Central memory CD8-positive, alpha-beta T cell (primary cell): Measurements from ENCODE around the gene ASIC1.
"Not testable (repeated sequence)": the region's sequence is repeated elsewhere in the genome, so short reads cannot be mapped to it uniquely, and the experiment has no call there.

Experiments used
- ATAC-seq: fragments of 150-1000 bp; cut with Tn5 transposase; replicated peaks from 2 replicates; pipeline ENCODE4 v1.10.0; 2022; ENCODE audit warnings: mild to moderate bottlenecking, moderate FRiP score, moderate number of reproducible peaks; ENCODE audit not compliant: poor library complexity, severe bottlenecking; ENCODE audit errors: extremely low read depth
- DNase-seq, 2 donors: peaks; one replicate each; pipeline ENCODE4 v3.0.0; 2021; ENCODE audit warnings: low spot score in 2 of 2
- H3K27ac Mint-ChIP-seq: one replicate; pipeline ENCODE4 v1.8.0; 2022; ENCODE audit warnings: low read depth, mild to moderate bottlenecking, moderate library complexity, mixed read lengths
- H3K27me3 Mint-ChIP-seq: one replicate; pipeline ENCODE4 v1.8.0; 2022; ENCODE audit warnings: mixed read lengths
- H3K36me3 Mint-ChIP-seq: one replicate; pipeline ENCODE4 v1.8.0; 2022; ENCODE audit warnings: mild to moderate bottlenecking, moderate library complexity, mixed read lengths; ENCODE audit not compliant: insufficient read depth
- H3K4me1 Mint-ChIP-seq: one replicate; pipeline ENCODE4 v1.8.0; 2022; ENCODE audit warnings: mixed read lengths
- H3K4me3 Mint-ChIP-seq: one replicate; pipeline ENCODE4 v1.8.0; 2022; ENCODE audit warnings: mild to moderate bottlenecking, moderate library complexity, mixed read lengths
- H3K9me3 Mint-ChIP-seq: one replicate; pipeline ENCODE4 v1.8.0; 2022; ENCODE audit warnings: mixed read lengths

ASIC1 gene

DNA sequence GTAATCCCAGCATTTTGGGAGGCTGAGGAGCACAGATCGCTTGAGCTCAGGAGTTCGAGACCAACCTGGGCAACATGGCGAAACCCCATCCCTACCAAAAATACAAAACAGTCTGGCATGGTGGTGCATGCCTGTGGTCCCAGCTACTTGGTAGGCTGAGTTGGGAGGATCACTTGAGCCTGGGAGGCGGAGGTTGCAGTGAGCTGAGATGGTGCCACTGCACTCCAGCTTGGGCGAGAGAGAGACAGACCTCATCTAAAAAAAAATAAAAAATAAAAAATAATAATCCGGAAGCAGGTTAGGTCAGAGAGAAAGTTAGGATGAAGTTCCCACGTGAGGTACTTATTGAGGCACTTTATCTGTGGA, 27.0 kb downstream of the ASIC1 start:
- ATAC-seq, DNase-seq, H3K9me3 Mint-ChIP-seq, H3K27me3 Mint-ChIP-seq: not testable (repeated sequence)
- H3K4me1 Mint-ChIP-seq: peaks cover 35% of the 10 kb centered on the region
- H3K4me3 Mint-ChIP-seq: peak overlapping the region; percentile 95
- H3K36me3 Mint-ChIP-seq: peaks cover 15% of the 10 kb centered on the region
- H3K27ac Mint-ChIP-seq: peak overlapping the region; percentile 91

DNA sequence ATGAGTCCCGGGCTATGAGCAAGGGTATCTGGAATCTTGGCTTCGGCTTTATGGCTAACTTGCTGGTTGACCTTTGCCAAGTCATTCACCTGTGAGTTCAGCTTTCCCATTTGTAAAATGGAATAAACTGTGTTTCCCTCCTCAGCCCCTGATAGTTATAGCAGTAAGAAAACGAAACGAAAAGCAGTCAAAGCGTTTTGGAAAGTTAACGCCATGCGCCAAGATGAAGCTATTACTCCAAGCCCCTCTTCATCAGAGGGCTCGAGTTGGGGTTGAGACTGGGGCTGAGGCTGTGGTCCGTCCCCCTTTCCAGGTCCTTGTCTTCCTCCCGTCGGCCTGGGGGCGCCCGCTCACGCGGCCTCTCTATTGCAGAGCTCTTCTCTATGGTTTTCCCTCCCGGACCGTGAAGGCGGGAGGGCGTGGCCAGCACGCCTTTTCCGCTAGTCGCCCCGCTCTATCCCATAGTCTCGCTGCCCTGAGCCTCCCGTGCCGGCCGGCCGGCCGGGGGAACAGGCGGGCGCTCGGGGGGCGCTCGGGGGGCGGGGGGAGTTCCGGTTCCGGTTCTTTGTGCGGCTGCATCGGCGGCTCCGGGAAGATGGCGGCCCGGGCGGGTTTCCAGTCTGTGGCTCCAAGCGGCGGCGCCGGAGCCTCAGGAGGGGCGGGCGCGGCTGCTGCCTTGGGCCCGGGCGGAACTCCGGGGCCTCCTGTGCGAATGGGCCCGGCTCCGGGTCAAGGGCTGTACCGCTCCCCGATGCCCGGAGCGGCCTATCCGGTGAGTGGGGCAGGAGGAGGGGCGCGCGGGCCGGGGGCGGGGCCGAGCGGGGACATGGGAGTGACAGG, 27.6 kb downstream of the ASIC1 start, which contains the start of gene SMARCD1:
TSS of gene SMARCD1 (plus strand) at position 568 of the 840 bp plus-strand sequence. CDS start at position 596, 28 bp downstream.
- H3K27me3 Mint-ChIP-seq: no peaks in the 10 kb centered on the region
- peaks cover 21% of the 10 kb centered on the region for H3K36me3 Mint-ChIP-seq
- DNase-seq (peak; percentile 52 to 60), ATAC-seq (peak; percentile 86)
- no peaks in the 10 kb centered on the region for H3K9me3 Mint-ChIP-seq
- peaks cover 35% of the 10 kb centered on the region for H3K4me1 Mint-ChIP-seq
- peak within 1 kb of the TSS; percentile 95 for H3K4me3 Mint-ChIP-seq
- peak within 1 kb of the TSS; percentile 91 for H3K27ac Mint-ChIP-seq

DNA sequence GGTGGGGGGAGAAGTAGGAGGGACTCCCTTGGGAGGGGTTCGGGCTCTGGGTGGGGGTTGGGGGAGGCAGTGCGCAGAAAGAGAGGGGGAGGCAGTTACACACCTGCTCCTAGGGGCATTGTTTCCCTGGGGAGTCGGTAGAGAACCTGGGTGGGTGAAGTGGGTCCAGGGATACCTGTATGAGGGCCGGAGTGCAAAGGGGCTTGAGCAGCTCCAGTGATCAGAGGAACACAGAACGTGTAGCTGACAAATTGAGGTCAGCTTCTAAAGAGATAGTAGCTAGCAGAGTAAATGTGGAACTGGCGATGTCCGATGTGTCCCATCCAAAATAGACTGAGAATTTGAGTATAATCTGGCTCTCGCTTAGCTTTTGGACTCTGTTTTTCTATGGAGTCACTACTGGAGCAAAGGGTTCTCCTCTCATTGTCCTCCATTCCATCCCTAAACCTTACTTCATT, 28.2 kb downstream of the ASIC1 start:
- H3K4me1 Mint-ChIP-seq: peaks cover 35% of the 10 kb centered on the region
- H3K27ac Mint-ChIP-seq: peak overlapping the region; percentile 91
- H3K9me3 Mint-ChIP-seq: no peaks in the 10 kb centered on the region
- peaks cover 26% of the 10 kb centered on the region for H3K36me3 Mint-ChIP-seq
- ATAC-seq (peak; percentile 6), DNase-seq (no peak)
- H3K4me3 Mint-ChIP-seq: peak overlapping the region; percentile 95
- H3K27me3 Mint-ChIP-seq: no peaks in the 10 kb centered on the region

DNA sequence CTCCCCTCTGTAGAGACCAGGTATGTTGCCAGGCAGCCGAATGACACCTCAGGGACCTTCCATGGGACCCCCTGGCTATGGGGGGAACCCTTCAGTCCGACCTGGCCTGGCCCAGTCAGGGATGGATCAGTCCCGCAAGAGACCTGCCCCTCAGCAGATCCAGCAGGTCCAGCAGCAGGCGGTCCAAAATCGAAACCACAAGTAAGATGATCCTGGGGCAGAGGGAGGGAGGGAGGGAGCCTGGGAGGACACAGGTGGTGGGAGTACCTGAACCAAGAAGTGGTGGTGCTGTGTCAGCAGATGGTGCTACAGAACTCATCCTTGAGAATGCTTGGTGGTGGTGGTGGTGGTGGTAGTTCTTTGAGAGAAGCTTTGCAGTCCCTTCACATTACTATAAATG, 28.8 kb downstream of the ASIC1 start:
- Mint-ChIP-seq H3K9me3 (no peaks in the 10 kb centered on the region), H3K4me3 (peak overlapping the region; percentile 95), H3K27me3 (no peaks in the 10 kb centered on the region), H3K4me1 (peaks cover 35% of the 10 kb centered on the region), H3K36me3 (peaks cover 30% of the 10 kb centered on the region), H3K27ac (no peak overlapping the region)
- DNase-seq (no peak), ATAC-seq (no peak)

DNA sequence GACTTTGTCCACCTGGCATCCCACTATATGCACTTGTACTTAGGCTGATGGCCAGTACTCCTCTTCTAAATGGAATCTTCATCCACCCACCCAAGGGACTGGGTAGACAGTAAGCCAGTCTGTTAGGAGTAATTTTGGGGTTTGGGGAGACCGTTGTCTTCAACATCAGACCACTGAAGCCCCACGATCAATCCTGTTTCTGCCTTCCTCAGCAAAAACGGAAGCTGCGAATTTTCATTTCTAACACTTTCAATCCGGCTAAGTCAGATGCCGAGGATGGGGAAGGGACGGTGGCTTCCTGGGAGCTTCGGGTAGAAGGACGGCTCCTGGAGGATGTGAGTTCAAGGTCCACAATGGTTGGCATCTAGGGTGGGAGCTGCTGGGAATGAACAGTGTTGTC, 29.8 kb downstream of the ASIC1 start:
- H3K9me3 Mint-ChIP-seq: no peaks in the 10 kb centered on the region
- H3K27me3 Mint-ChIP-seq: no peaks in the 10 kb centered on the region
- no peak for DNase-seq
- no peak for ATAC-seq
- H3K4me1 Mint-ChIP-seq: peaks cover 35% of the 10 kb centered on the region
- no peak overlapping the region for H3K4me3 Mint-ChIP-seq
- peaks cover 40% of the 10 kb centered on the region for H3K36me3 Mint-ChIP-seq
- no peak overlapping the region for H3K27ac Mint-ChIP-seq

DNA sequence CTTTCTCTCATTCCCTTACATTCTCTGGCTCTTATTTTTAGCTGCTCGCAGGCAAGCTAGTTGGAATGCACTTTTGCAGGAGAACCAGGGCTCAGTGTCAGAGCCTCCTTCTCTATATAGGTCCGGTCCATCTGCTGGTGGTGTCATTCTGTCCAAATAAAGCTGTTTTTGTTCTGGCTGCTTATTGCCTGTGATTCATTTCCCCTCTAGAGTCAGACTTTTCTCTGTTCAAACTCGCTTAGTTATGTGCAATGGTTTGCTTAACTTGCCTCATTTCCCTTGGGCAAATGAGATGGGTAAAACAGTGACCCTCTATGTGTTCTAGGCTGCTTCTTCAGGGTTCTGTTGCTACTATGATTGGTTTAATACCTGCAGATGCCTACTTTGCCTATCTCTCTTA, 30.6 kb downstream of the ASIC1 start:
- DNase-seq: no peak
- Mint-ChIP-seq H3K27ac (peak overlapping the region; percentile 11), H3K4me3 (no peak overlapping the region), H3K9me3 (no peaks in the 10 kb centered on the region), H3K27me3 (no peaks in the 10 kb centered on the region), H3K4me1 (peaks cover 35% of the 10 kb centered on the region), H3K36me3 (peaks cover 47% of the 10 kb centered on the region)
- ATAC-seq: no peak

DNA sequence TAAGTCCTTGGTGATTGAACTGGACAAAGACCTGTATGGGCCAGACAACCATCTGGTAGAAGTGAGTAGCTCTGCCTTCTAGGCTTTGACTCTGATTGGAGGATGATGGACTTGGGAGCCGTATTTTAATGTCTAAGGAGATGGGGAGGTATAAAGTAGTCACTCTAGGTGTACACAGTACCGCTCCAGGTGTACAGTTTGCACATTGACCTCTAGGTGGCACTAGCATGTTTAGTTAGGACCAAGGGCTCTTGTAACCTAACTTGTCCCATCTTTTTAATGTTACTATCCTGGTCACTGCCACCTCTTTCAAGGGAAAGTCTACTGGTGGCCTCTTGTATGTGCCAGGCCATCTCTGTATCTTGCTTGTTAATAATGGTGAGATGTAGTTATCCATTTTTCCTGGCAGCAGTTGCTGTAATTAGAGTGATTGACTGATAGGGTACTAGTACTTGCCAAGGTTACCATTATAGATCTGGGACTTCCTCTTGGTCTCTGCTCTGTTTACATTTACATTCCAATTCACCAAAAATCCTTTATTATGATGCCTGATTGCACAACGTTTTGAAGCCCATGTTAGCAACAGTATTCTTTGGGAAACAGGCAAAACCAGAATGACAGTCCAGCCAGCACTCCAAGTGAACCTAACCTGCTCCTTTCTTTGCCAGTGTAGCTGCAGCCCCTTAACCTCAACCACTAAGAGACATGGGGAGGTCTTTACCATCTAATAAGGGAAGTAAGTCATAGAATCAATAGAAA, 31.4 kb downstream of the ASIC1 start:
- peak overlapping the region; percentile 11 for H3K27ac Mint-ChIP-seq
- DNase-seq (peak; percentile 35 to 37), ATAC-seq (no peak)
- no peak overlapping the region for H3K4me3 Mint-ChIP-seq
- H3K4me1 Mint-ChIP-seq: peaks cover 31% of the 10 kb centered on the region
- no peaks in the 10 kb centered on the region for H3K27me3 Mint-ChIP-seq
- H3K36me3 Mint-ChIP-seq: peaks cover 54% of the 10 kb centered on the region
- no peaks in the 10 kb centered on the region for H3K9me3 Mint-ChIP-seq

DNA sequence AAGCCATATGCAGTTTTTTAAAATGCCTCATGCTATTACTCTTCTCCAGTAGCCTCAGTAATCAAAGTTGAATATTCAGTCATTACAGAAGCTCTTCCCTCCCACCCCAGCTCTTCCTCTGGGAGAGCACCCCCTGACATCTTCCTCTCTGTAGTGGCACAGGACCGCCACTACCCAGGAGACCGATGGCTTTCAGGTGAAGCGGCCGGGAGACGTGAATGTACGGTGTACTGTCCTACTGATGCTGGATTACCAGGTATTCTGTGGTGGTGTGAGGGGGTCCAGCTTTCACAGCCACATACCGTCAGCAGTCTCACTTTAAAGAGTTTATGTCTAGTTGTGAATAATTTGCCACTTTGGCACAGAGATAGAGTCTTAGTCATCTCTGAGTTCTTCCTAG, 32.3 kb downstream of the ASIC1 start:
- H3K4me1 Mint-ChIP-seq: peaks cover 30% of the 10 kb centered on the region
- DNase-seq: no peak
- no peak overlapping the region for H3K4me3 Mint-ChIP-seq
- peaks cover 62% of the 10 kb centered on the region for H3K36me3 Mint-ChIP-seq
- no peaks in the 10 kb centered on the region for H3K27me3 Mint-ChIP-seq
- no peak overlapping the region for H3K27ac Mint-ChIP-seq
- no peak for ATAC-seq
- no peaks in the 10 kb centered on the region for H3K9me3 Mint-ChIP-seq

DNA sequence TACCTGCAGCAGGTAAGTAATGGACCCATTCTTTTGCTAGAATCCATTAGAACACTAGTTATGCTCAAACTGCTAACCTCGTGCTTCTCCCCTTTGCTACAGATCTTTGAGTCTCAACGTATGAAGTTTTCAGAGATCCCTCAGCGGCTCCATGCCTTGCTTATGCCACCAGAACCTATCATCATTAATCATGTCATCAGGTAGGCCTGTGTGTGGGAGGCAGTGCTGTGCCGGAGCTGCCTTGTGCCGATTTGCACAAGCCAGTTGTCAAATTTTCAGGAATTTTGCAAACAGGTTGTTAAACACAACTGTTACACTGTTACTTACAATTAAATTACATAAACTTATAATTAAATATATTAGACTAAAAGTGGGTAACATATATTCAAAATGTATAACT, 33.0 kb downstream of the ASIC1 start:
- no peak for ATAC-seq
- H3K4me3 Mint-ChIP-seq: no peak overlapping the region
- peaks cover 65% of the 10 kb centered on the region for H3K36me3 Mint-ChIP-seq
- DNase-seq: no peak
- H3K27me3 Mint-ChIP-seq: no peaks in the 10 kb centered on the region
- H3K27ac Mint-ChIP-seq: no peak overlapping the region
- no peaks in the 10 kb centered on the region for H3K9me3 Mint-ChIP-seq
- peaks cover 29% of the 10 kb centered on the region for H3K4me1 Mint-ChIP-seq

DNA sequence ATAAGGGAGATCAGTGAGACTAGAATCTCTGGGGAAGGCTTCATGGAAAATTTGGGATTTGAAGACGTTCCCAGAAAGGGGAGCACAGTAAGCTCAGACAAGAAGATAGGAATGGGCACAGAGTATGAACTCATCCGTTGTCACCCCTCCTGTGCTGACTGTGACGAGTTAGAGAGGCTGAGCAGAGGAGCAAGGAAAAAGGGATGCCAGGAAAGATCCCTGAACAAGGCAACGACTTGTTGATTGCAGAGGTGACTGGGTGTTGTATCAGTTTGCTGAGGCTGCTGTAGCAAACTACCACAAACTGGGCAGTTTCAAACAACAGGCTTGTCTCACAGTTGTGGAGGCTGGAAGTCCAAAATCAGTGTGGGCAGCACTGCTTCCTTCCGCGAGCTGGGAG, 40.6 kb downstream of the ASIC1 start:
- H3K9me3 Mint-ChIP-seq: no peaks in the 10 kb centered on the region
- no peak overlapping the region for H3K27ac Mint-ChIP-seq
- peaks cover 67% of the 10 kb centered on the region for H3K36me3 Mint-ChIP-seq

DNA sequence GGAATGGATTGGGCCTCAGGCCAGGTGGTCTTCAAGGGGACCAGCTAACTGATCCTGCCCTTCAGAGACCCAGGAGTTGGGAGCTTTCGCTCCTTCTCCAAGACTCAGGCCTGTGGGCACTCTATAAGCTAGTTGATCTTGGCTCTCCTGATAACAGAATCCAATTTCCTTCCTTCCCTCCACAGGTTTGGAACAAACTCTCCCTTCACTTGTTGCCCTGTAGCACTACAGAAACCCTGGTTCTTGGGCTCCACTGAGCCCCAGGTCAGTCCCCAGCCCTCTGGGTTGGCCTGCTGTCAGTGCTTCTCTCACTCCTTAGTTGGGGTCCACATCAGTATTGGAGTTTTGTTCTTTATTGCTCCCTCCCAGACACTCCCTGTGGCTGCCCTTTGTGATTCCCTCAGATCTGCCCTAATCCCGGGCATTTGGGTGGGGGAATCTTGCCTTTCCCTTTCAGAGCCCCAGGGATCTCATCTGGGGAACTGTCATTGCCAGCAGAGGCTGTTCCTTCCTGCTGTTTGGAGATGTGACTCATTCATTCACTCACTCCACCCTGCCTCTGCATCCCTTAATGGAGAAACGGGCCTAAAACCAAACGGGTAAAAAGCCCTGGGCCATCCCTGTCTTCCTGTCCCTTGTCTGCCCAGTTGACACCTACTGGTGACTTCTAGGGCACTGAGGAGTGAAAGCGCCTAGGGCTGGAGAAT, 42.1 kb downstream of the ASIC1 start:
- DNase-seq (no peak), ATAC-seq (no peak)
- Mint-ChIP-seq H3K27me3 (no peaks in the 10 kb centered on the region), H3K27ac (peak overlapping the region; percentile 54), H3K9me3 (no peaks in the 10 kb centered on the region), H3K4me3 (no peak overlapping the region), H3K36me3 (peaks cover 55% of the 10 kb centered on the region), H3K4me1 (no peaks in the 10 kb centered on the region)

More for the DNA sequence above, 40.6 kb downstream of the ASIC1 start:
- Mint-ChIP-seq H3K4me3 (no peak overlapping the region), H3K4me1 (no peaks in the 10 kb centered on the region), H3K27me3 (no peaks in the 10 kb centered on the region)
- DNase-seq: no peak
- ATAC-seq: no peak

DNA sequence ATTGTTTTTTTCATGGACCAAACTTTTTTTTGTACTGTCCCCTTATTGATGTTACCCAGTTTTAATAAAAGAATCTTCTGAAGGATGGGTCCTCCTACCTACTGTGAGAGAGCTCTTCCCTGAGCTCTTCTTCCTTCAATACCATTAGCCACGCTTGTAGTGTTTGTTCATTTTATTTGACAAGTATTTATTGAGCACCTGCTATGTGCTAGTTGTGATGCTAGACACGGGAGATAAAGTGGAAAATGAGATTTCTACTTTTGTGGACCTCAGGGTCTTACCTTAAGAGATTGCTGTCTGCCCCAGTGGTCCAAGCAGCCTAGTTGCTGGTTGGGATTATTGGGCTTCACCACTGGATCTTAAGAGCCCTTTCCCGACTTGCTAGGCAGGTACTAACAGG, 43.2 kb downstream of the ASIC1 start:
- Mint-ChIP-seq H3K4me1 (no peaks in the 10 kb centered on the region), H3K27ac (peak overlapping the region; percentile 33), H3K4me3 (no peak overlapping the region), H3K9me3 (no peaks in the 10 kb centered on the region), H3K36me3 (peaks cover 47% of the 10 kb centered on the region), H3K27me3 (no peaks in the 10 kb centered on the region)
- ATAC-seq (no peak), DNase-seq (no peak)
